Esophagus squamous epithelium (tissue), 5 donors: ENCODE results near the gene DAP. TPM values are rescaled to one million over a fixed set of nuclear protein-coding genes. Genes with fewer than 3 reads are reported as not detected.
"Not testable (repeated sequence)": the region's sequence is repeated elsewhere in the genome, so short reads cannot be mapped to it uniquely, and the experiment has no call there.

ENCODE experiments used
- DNase-seq: peaks from one replicate; lab custom pipeline; 2025; lab: John Stamatoyannopoulos, UW
- H3K27ac ChIP-seq, 4 donors: fragments of 200-600 bp; sonication (generic); one replicate each; pipeline ENCODE4 v1.5.1; 2016 to 2019; ENCODE audit warnings: mild to moderate bottlenecking in 1 of 4
- H3K27me3 ChIP-seq, 4 donors: fragments of 200-600 bp; sonication (generic); 1 replicate in 3 of 4; 2 replicates in 1 of 4; pipeline versions ENCODE4 v1.5.1 to v1.6.0; 2017 to 2021; ENCODE audit warnings: antibody characterized with exemption in 1 of 4
- H3K36me3 ChIP-seq, 3 donors: fragments of 200-600 bp; sonication (generic); one replicate each; pipeline ENCODE4 v1.5.1; 2016 to 2019
- H3K4me1 ChIP-seq, 3 donors: fragments of 200-600 bp; sonication (generic); one replicate each; pipeline ENCODE4 v1.5.1; 2017 to 2019
- H3K4me3 ChIP-seq, 4 donors: fragments of 200-600 bp; sonication (generic); 1 replicate in 3 of 4; 2 replicates in 1 of 4; pipeline ENCODE4 v1.5.1; 2016 to 2019; ENCODE audit warnings: mild to moderate bottlenecking in 2 of 4, moderate library complexity in 1 of 4
- H3K9me3 ChIP-seq, 3 donors: fragments of 200-600 bp; sonication (generic); one replicate each; pipeline ENCODE4 v1.5.1; 2016 to 2019
- POLR2A ChIP-seq, 4 donors: fragments of 450-650 bp; IDR thresholded peaks; one replicate each; pipeline ENCODE4 v1.6.1; 2017; ENCODE audit warnings: antibody characterized with exemption in 4 of 4, mild to moderate bottlenecking in 4 of 4, moderate library complexity in 3 of 4
- WGBS, 2 donors: methylation state at CpG; one replicate each; pipeline ENCODE4 v1.1.5; 2018; 5-methylcytosine and 5-hydroxymethylcytosine counted together
- intact Hi-C: fragments of 100-400 bp; cut with DNase I; formaldehyde crosslinking; loops from one replicate; pipeline ENCODE4 v1.15.0; 2022
- small RNA-seq, 4 donors: library from RNA; depleted of rRNA; stranded (forward); fragments of <200 nt; gene quantifications; one replicate each; pipeline ENCODE3, GENCODE V24; 2016
- total RNA-seq, 4 donors: library from RNA; depleted of rRNA; stranded (reverse); fragments of >200 nt; gene quantifications; one replicate each; pipeline ENCODE4 v1.1.0, GENCODE V29; 2016
- TF ChIP-seq, protein P1 (sequence below), 6 experiments: fragments of 450-650 bp in 4 of 6; fragments of 200-600 bp in 2 of 6; sonication (generic) in 2 of 6; IDR thresholded peaks; one replicate each; pipeline ENCODE4 v1.5.1; 2016 to 2019; ENCODE audit warnings: antibody characterized with exemption in 6 of 6, mild to moderate bottlenecking in 4 of 6, moderate library complexity in 4 of 6
- donor health status: DM: yes; HTN: yes; CAD: no.

The DAP gene
- total RNA-seq, 4 donors from 2014 or later = 15.7 to 35.5 (median 29.5) TPM

DNA sequence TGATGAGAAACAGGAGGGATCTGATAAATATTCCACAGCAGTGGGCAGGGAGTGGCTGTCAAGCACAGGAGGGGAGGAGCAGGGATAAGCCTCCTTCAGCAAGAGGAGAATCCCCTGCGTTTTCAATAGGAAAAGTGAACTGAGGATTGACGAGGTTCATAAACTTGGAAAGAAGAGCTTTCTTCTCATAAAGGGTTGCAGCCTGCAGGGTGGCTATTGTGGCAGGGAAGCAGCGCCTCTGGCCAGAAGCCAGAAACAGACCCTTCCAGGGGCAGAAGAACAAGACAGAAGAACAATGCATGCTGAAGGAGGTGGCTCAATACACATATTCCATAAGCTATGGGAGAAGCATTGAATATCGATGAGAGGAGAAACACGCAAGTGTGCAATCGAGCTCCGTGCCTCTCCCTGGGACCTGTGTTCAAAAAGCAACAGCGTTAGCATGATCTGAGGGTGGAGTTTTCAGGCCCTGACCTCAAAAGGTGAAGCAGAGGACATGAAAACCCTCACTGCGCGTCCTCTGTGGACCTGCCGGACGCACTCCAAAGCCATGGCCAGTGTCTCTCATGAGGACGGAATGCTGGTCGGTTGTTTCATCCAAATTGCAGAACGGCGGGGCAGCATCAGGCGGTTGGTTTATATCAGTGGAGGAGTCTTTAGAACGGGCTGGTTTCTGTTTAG is 129.6 kb downstream of the DAP start:
- H3K4me3 ChIP-seq = peak overlapping the region in 1 of 4 donors; percentile 44
- DNase-seq = no peak
- H3K4me1 ChIP-seq = peaks cover 4 to 53% (median 10%) of the 10 kb centered on the region in 3 donors
- 82 to 87% methylated on average over 13 to 18 of the region's 18 CpGs for WGBS, 2 donors
- no peak for TF ChIP-seq POLR2A (IDR thresholded peaks at IDR 0.05)
- TF ChIP-seq, protein P1, sequence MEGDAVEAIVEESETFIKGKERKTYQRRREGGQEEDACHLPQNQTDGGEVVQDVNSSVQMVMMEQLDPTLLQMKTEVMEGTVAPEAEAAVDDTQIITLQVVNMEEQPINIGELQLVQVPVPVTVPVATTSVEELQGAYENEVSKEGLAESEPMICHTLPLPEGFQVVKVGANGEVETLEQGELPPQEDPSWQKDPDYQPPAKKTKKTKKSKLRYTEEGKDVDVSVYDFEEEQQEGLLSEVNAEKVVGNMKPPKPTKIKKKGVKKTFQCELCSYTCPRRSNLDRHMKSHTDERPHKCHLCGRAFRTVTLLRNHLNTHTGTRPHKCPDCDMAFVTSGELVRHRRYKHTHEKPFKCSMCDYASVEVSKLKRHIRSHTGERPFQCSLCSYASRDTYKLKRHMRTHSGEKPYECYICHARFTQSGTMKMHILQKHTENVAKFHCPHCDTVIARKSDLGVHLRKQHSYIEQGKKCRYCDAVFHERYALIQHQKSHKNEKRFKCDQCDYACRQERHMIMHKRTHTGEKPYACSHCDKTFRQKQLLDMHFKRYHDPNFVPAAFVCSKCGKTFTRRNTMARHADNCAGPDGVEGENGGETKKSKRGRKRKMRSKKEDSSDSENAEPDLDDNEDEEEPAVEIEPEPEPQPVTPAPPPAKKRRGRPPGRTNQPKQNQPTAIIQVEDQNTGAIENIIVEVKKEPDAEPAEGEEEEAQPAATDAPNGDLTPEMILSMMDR (IDR thresholded peaks at IDR 0.05) = no peak
- H3K36me3 ChIP-seq = no peaks in the 10 kb centered on the region
- intact Hi-C loops = no loop called here
- no peak overlapping the region for H3K27ac ChIP-seq
- H3K9me3 ChIP-seq = no peaks in the 10 kb centered on the region
- H3K27me3 ChIP-seq = peaks cover 0 to 5% (median 0%) of the 10 kb centered on the region in 4 donors

DNA sequence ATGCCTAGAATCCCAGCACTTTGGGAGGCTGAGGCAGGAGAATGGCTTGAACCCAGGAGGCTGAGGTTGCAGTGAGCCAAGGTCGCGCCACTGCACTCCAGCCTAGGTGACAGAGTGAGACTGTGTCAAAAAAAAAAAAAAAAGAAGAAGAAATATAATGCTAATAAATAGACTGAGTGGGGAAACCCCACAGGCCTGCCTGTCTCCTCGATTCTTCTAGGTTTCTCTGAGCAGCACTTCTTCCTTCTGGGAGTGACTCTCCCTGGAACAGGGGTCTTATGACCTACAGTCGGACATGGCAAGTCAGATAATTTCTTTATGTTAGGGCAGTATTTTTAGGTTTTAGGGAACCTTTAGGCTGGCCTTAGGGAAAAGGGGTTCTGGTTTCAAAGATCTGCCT is 130.3 kb downstream of the DAP start:
- WGBS, 2 donors = 67 to 82% methylated on average over 4 of the region's 4 CpGs
- H3K9me3 ChIP-seq, DNase-seq, intact Hi-C loops, H3K36me3 ChIP-seq, H3K4me3 ChIP-seq, H3K27ac ChIP-seq, H3K27me3 ChIP-seq: not testable (repeated sequence)
- peaks cover 4 to 57% (median 10%) of the 10 kb centered on the region in 3 donors for H3K4me1 ChIP-seq

DNA sequence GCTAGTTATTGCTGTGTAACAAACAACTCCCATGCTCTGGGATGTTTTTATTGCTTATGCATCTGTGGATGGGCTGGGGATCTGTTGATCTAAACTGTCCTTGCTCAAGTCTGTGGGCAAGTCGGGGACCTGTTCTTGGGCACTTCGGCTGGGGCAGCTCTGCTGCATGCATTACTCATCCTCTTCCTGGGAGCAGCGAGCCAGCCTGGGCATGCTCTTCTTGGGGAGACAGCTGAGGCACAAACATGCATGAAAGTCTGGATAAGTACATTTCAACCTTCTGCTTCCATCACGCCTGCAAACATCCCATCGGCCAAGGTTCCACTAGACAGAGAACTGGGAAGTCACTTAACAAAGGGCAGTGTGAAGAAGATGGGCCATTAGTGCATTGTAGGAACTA is 130.9 kb downstream of the DAP start:
- H3K27ac ChIP-seq = no peak overlapping the region
- H3K4me3 ChIP-seq = no peak overlapping the region
- H3K4me1 ChIP-seq = peaks cover 4 to 55% (median 10%) of the 10 kb centered on the region in 3 donors
- H3K27me3 ChIP-seq = no peaks in the 10 kb centered on the region
- TF ChIP-seq, protein P1 (IDR thresholded peaks at IDR 0.05) = no peak
- TF ChIP-seq POLR2A (IDR thresholded peaks at IDR 0.05) = no peak
- WGBS, 2 donors = 38 to 53% methylated on average over 4 to 5 of the region's 5 CpGs
- H3K36me3 ChIP-seq = no peaks in the 10 kb centered on the region
- DNase-seq = no peak
- intact Hi-C loops = no loop called here
- H3K9me3 ChIP-seq = no peaks in the 10 kb centered on the region

DNA sequence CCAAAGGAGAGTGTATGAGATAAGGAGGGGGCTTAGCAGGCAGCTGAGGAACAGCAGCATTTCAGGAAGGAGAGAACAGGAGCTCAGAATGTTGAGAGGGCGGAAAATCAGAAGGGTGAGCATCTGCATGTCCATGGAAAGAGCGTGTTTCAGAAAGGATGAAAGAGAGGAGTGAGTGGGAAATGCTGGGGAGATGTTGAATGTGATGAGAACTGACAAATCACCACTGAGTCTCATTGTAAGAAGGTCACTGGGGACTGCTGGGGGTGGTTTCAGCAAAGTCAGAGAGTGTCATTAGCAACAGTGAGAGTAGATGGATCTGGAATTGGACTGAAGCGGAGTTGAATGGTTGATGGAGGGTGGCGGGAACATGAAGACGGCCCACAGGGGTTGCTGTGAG is 131.4 kb downstream of the DAP start:
- H3K27ac ChIP-seq = no peak overlapping the region
- no peak overlapping the region for H3K4me3 ChIP-seq
- no peaks in the 10 kb centered on the region for H3K36me3 ChIP-seq
- H3K27me3 ChIP-seq = no peaks in the 10 kb centered on the region
- 77 to 81% methylated on average over 5 of the region's 5 CpGs for WGBS, 2 donors
- intact Hi-C loops = loop anchor here (5.0 to 10.0 kb wide), 3 partner anchors 65 to 345 kb away; partner anchors contain the start of gene ANKRD33B
- no peak for DNase-seq
- no peaks in the 10 kb centered on the region for H3K9me3 ChIP-seq
- TF ChIP-seq POLR2A (IDR thresholded peaks at IDR 0.05) = no peak
- TF ChIP-seq, protein P1 (IDR thresholded peaks at IDR 0.05) = no peak
- peaks cover 4 to 55% (median 10%) of the 10 kb centered on the region in 3 donors for H3K4me1 ChIP-seq

Small RNA genes lying within 50 kb of the gene (small RNA-seq; reads per million reads assigned to genes)
- 0 reads per million in 4 donors for gene AC012629.4

Other genes with a start within 250 kb of the DAP start
- 1 to 10 TPM in 2 of 4 donors, under 1 TPM in 2; 0.57 to 6.5 (median 1.7) TPM for gene ANKRD33B, start 197.2 kb downstream of the DAP start, total RNA-seq